K562 (cell line): ENCODE data around the gene CRABP2. TPM values are rescaled to one million over a fixed set of nuclear protein-coding genes. Genes with fewer than 3 reads are reported as not detected.

Experiments used
- CBX3 ChIP-seq, 2 experiments: IDR thresholded peaks; 1 replicate in 1 of 2; 2 replicates in 1 of 2; pipeline ENCODE4 v1.6.1; 2012; ENCODE audit warnings: inconsistent platforms in 2 of 2, low read length in 2 of 2, borderline replicate concordance in 1 of 2, control low read depth in 1 of 2
- CLOCK ChIP-seq: fragments of 250-450 bp; sonication (Bioruptor Pico); IDR thresholded peaks from 2 replicates; pipeline ENCODE4 v1.4.0; 2020; ENCODE audit warnings: mild to moderate bottlenecking, moderate library complexity, borderline replicate concordance
- CREBBP ChIP-seq: IDR thresholded peaks from one replicate; pipeline ENCODE4 v1.6.1; 2012; ENCODE audit warnings: low read depth, mild to moderate bottlenecking, control low read depth, inconsistent platforms, low read length
- FOXK1 ChIP-seq: sonication (generic); formaldehyde crosslinking; IDR thresholded peaks from 2 replicates; pipeline ENCODE4 v1.8.0; 2022; ENCODE audit warnings: missing genetic modification reagents, mild to moderate bottlenecking, borderline replicate concordance
- GATAD2A ChIP-seq: fragments of 450-650 bp; IDR thresholded peaks from 2 replicates; pipeline ENCODE4 v1.6.1; 2017
- GTF2B ChIP-seq: IDR thresholded peaks from 2 replicates; pipeline ENCODE4 v1.6.1; 2011; ENCODE audit not compliant: insufficient read length; ENCODE audit errors: extremely low read depth
- HIVEP1 ChIP-seq: fragments of 250-450 bp; sonication (Bioruptor Pico); IDR thresholded peaks from 2 replicates; pipeline ENCODE4 v1.4.0; 2020; ENCODE audit warnings: mild to moderate bottlenecking
- HNRNPH1 ChIP-seq: fragments of 200-400 bp; formaldehyde crosslinking; optimal IDR thresholded peaks from 2 replicates; pipeline ENCODE3; 2017; ENCODE audit warnings: low read depth, mild to moderate bottlenecking, low read length, moderate library complexity
- NR2C1 ChIP-seq, 2 experiments: fragments of 450-650 bp; IDR thresholded peaks; 2 replicates each; pipeline ENCODE4 v1.6.1; 2017; ENCODE audit warnings: mild to moderate bottlenecking in 2 of 2, antibody characterized with exemption in 1 of 2, inconsistent platforms in 1 of 2, missing compliant biosample characterization in 1 of 2, missing genetic modification characterization in 1 of 2
- PRDM10 ChIP-seq: fragments of 450-650 bp; IDR thresholded peaks from 2 replicates; pipeline ENCODE4 v1.6.1; 2018; ENCODE audit not compliant: partially characterized antibody
- RUNX1 ChIP-seq: sonication (generic); IDR thresholded peaks from 2 replicates; pipeline ENCODE4 v1.6.1; 2016; ENCODE audit warnings: antibody characterized with exemption, low read depth
- SAP30 ChIP-seq: fragments of 200-600 bp; sonication (generic); IDR thresholded peaks from 2 replicates; pipeline ENCODE4 v1.6.1; 2012; ENCODE audit warnings: borderline replicate concordance, low read depth, mild to moderate bottlenecking, moderate library complexity, low read length, control low read depth, inconsistent platforms; ENCODE audit not compliant: insufficient read depth, poor library complexity, severe bottlenecking
- SIX5 ChIP-seq, 2 experiments: IDR thresholded peaks; 2 replicates each; pipeline ENCODE4 v1.6.1; 2011; ENCODE audit warnings: low read length in 2 of 2, borderline replicate concordance in 1 of 2, low read depth in 1 of 2, mild to moderate bottlenecking in 1 of 2, moderate library complexity in 1 of 2; ENCODE audit not compliant: insufficient read depth in 1 of 2
- SNRNP70 ChIP-seq: fragments of 200-400 bp; formaldehyde crosslinking; optimal IDR thresholded peaks from 2 replicates; pipeline ENCODE3; 2017; ENCODE audit warnings: low read depth, low read length
- WHSC1 ChIP-seq: IDR thresholded peaks from one replicate; pipeline ENCODE4 v1.6.1; 2012; ENCODE audit warnings: low read length, control low read depth, inconsistent platforms
- ZKSCAN1 ChIP-seq: fragments of 150-350 bp; IDR thresholded peaks from 2 replicates; pipeline ENCODE4 v1.6.1; 2016; ENCODE audit warnings: low read depth, low read length
- ZNF12 ChIP-seq: sonication (generic); formaldehyde crosslinking; IDR thresholded peaks from 2 replicates; pipeline ENCODE4 v1.4.0; 2020; ENCODE audit warnings: mild to moderate bottlenecking, missing genetic modification reagents
- ZNF174 ChIP-seq: fragments of 250-450 bp; sonication (Bioruptor Pico); IDR thresholded peaks from 2 replicates; pipeline ENCODE4 v1.4.0; 2020; ENCODE audit warnings: mild to moderate bottlenecking
- ZNF77 ChIP-seq: fragments of 250-450 bp; sonication (Bioruptor Pico); IDR thresholded peaks from 2 replicates; pipeline ENCODE4 v1.5.0; 2020
- polyA plus RNA-seq, 8 experiments: library from polyadenylated mRNA; depleted of rRNA in 4 of 8; stranded (reverse) in 5 of 8; unstranded in 3 of 8; fragments of >200 nt; fragmentation: Nextera tagmentation in 2 of 8; fragmentation: Illumina TruSeq in 1 of 8; extraction: Ambion mirVana in 2 of 8; extraction: Trizol in 1 of 8; gene quantifications; 2 replicates each; pipeline versions ENCODE4 v1.2.1 to v1.2.3, GENCODE V29; 2011 to 2014; ENCODE audit warnings: inconsistent platforms in 1 of 8, missing spikeins in 1 of 8
- total RNA-seq, 7 experiments: library from RNA; depleted of rRNA in 6 of 7; stranded (reverse); fragments of >200 nt in 6 of 7; fragmentation: Illumina TruSeq in 2 of 7; extraction: Trizol in 2 of 7; gene quantifications; 2 replicates each; pipeline versions ENCODE4 v1.2.1 to v1.2.3, GENCODE V29; 2011 to 2021; ENCODE audit warnings: low replicate concordance in 1 of 7
- TF ChIP-seq, protein P1 (sequence below): fragments of 450-650 bp; IDR thresholded peaks from one replicate; pipeline ENCODE4 v1.6.1; 2018; ENCODE audit warnings: mild to moderate bottlenecking, moderate library complexity; ENCODE audit not compliant: partially characterized antibody

Gene CRABP2
- total and polyA plus RNA-seq, 9 of the 15 experiments (the other 6 are each of a cell fraction or from before 2014, with no cell fraction given): 0.30 to 2.5 (median 0.82) TPM

DNA sequence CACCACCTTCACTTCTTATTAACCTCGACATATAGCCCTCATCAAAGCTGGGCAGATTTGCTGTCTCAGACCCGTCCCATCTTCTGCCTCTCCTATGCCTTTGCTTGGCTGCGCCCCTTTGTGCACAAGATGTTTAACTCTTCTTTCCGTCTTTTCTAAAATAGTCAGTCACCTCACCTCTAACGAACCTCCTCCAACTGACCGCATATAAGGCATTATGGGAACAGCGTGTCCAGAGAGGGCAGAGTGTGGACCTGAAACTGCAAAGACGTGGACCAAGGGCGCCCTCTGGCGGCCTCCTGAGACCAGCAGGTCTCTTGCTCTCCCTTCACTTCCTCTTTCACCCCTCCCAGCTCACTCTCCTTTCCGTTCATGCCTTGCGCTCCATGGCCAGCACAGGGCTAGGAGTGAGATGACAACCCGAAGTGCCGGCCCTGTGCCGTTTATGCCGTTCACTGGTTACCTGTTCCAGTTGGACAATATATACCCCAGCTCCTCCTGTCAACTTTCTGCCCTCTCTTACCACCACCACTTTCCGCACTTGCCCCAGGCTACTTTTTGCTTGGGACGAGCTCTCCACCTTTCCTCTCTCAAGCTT, 20.4 kb upstream of the CRABP2 start (continued):
- TF ChIP-seq SIX5 (IDR thresholded peaks at IDR 0.05; ENCODE audit: borderline replicate concordance in 1 of 2, insufficient read depth in 1 of 2, low read depth in 1 of 2, low read length in 2 of 2) (no peak), HIVEP1 (CRISPR knock-in tag) (no peak), PRDM10 (peak; percentile 29), WHSC1 (no peak), RUNX1 (no peak), ZKSCAN1 (peak; percentile 84; the same call in 1 of the 2 replicates), CBX3 (IDR thresholded peaks at IDR 0.05; ENCODE audit: borderline replicate concordance in 1 of 2, low read length in 2 of 2) (peak in 1 of 2 experiments; percentile 90; a peak in 2 of 3 replicates), CLOCK (CRISPR knock-in tag) (no peak), HNRNPH1 (no peak), GTF2B (no peak), ZNF77 (CRISPR knock-in tag) (no peak), NR2C1 (IDR thresholded peaks at IDR 0.05) (0 out of 2 replicates have a peak, but pooled peaks have one; percentile 42), NR2C1 (tag; IDR thresholded peaks at IDR 0.05) (no peak), SNRNP70 (no peak), SAP30 (no peak), CREBBP (no peak), GATAD2A (no peak), ZNF12 (no peak), ZNF174 (CRISPR knock-in tag) (no peak), FOXK1 (no peak)
- TF ChIP-seq, protein P1, sequence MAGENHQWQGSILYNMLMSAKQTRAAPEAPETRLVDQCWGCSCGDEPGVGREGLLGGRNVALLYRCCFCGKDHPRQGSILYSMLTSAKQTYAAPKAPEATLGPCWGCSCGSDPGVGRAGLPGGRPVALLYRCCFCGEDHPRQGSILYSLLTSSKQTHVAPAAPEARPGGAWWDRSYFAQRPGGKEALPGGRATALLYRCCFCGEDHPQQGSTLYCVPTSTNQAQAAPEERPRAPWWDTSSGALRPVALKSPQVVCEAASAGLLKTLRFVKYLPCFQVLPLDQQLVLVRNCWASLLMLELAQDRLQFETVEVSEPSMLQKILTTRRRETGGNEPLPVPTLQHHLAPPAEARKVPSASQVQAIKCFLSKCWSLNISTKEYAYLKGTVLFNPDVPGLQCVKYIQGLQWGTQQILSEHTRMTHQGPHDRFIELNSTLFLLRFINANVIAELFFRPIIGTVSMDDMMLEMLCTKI: no peak
